Gastrocnemius medialis (tissue), 4 donors: ENCODE measurements around the gene BET1L.

Experiments used
- CTCF ChIP-seq, 5 experiments: fragments of 450-650 bp in 3 of 5; fragments of 200-600 bp in 2 of 5; sonication (generic) in 2 of 5; IDR thresholded peaks in 4 of 5; conservative IDR thresholded peaks in 1 of 5; 1 replicate in 4 of 5; 2 replicates in 1 of 5; pipeline ENCODE4 v1.5.1; 2016 to 2019; ENCODE audit warnings: antibody characterized with exemption in 5 of 5, mild to moderate bottlenecking in 3 of 5, moderate library complexity in 3 of 5
- POLR2A ChIP-seq, 2 donors: fragments of 450-650 bp; IDR thresholded peaks; one replicate each; pipeline ENCODE4 v1.6.1; 2017; ENCODE audit warnings: antibody characterized with exemption in 2 of 2, mild to moderate bottlenecking in 2 of 2, moderate library complexity in 2 of 2

- TF ChIP-seq CTCF (IDR thresholded peaks at IDR 0.05 in 4 of 5, conservative IDR thresholded peaks at IDR 0.05 in 1 of 5): no peak
- no peak for TF ChIP-seq POLR2A (IDR thresholded peaks at IDR 0.05)
Observed at GRCh38 chr11:208917-209260, 1.7 kb upstream of the BET1L start.
